ENCODE results near the gene RIN3. TPM values are rescaled to one million over a fixed set of nuclear protein-coding genes. Genes with fewer than 3 reads are reported as not detected.

Gene RIN3
- total and polyA plus RNA-seq, 2 experiments from 2014 or later: 1.8 to 7.0 TPM

DNA sequence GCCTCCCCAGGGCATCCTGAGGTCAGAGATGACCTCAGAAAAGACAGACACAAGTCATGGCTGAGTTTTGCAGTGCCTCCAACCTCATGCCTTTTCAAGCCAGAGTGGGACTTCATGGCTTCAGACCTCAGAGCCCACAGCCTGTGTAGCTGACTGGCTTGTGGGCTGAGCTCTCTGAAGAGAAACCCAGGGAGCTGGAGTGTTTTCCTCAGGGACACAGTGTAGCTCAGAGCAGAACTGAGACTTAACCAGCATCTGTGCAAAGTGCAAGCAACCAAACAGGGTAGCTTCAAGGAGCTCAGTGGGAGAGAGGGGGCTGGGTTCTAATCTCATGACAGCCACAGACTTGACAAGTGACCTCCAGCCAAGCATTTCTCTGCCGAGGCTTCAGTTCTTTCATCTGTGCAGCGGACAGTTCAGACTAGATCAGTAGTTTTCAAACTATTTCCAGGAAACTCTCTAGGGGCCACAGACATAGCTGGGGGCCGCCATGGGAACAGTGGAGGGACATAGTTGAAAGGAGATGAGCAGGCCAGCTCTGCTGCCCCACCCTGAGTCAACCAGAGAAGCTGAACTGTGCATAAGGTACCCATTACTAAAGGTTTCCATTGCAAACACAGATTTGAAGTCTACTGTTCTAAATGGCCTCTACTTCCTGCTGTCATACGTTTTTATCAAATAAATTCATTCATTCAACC is 154.8 kb downstream of the RIN3 start:
- DNase-seq: no peak
- Histone ChIP-seq H3K4me2 (ENCODE audit: unreplicated experiment) (no peak overlapping the region), H3K4me3 (no peak overlapping the region), H3K79me2 (ENCODE audit: insufficient read depth) (no peaks in the 10 kb centered on the region), H3K27ac (no peak overlapping the region), H2AFZ (no peak overlapping the region), H3K9me3 (ENCODE audit: low read depth) (no peaks in the 10 kb centered on the region), H3F3A (ENCODE audit: insufficient read depth) (peaks cover 26% of the 10 kb centered on the region), H3K27me3 (replicated peaks; ENCODE audit: insufficient read depth) (no peaks in the 10 kb centered on the region), H3K9ac (no peak overlapping the region), H4K20me1 (ENCODE audit: insufficient read depth) (no peaks in the 10 kb centered on the region), H3K4me1 (ENCODE audit: insufficient read depth) (peaks cover 18% of the 10 kb centered on the region), H3K36me3 (ENCODE audit: low read depth) (no peaks in the 10 kb centered on the region), H3K9me2 (ENCODE audit: insufficient read depth) (no peaks in the 10 kb centered on the region)
- TF ChIP-seq EZH2phosphoT487 (IDR thresholded peaks at IDR 0.05; ENCODE audit: insufficient read depth, low read depth): no peak
- TF ChIP-seq EZH2 (IDR thresholded peaks at IDR 0.05; ENCODE audit: insufficient read depth, poor library complexity, severe bottlenecking): no peak
- in situ Hi-C loops (cut with MboI): no loop called here
- 34 to 41% methylated on average over 4 of the region's 4 CpGs for WGBS, 2 experiments (ENCODE audit: low coverage in 1 of 2, low lambda C conversion rate in 2 of 2, missing lambda C conversion rate in 2 of 2)

DNA sequence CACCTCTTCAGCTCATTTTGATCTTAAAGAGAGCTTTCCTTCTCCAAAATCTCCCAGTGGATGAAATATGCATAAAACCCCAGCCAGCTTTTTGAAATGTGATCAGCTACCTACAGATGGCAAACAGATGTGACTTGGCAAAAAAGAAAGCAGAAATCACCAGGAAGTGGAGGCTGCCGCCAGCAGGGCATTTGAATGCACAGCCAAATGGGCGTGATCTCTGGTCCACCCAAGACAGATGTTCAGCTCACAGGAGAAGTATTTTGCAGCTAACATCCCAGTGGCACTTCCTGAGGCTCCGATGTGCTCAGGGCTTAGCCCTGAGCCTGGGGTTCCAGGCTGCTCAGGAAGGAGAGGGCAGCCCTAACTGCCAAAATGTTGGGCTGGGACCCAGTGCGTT is 156.6 kb downstream of the RIN3 start:
- Histone ChIP-seq H3F3A (ENCODE audit: insufficient read depth) (peaks cover 26% of the 10 kb centered on the region), H3K27me3 (replicated peaks; ENCODE audit: insufficient read depth) (no peaks in the 10 kb centered on the region), H3K4me1 (ENCODE audit: insufficient read depth) (peaks cover 18% of the 10 kb centered on the region), H3K79me2 (ENCODE audit: insufficient read depth) (no peaks in the 10 kb centered on the region), H3K36me3 (ENCODE audit: low read depth) (no peaks in the 10 kb centered on the region), H3K27ac (peak overlapping the region; percentile 84), H2AFZ (peak overlapping the region; percentile 49; the same call in 1 of the 2 replicates), H3K9me3 (ENCODE audit: low read depth) (no peaks in the 10 kb centered on the region), H3K9ac (peak overlapping the region; percentile 60), H3K4me2 (ENCODE audit: unreplicated experiment) (peak overlapping the region; percentile 62), H4K20me1 (ENCODE audit: insufficient read depth) (no peaks in the 10 kb centered on the region), H3K9me2 (ENCODE audit: insufficient read depth) (no peaks in the 10 kb centered on the region), H3K4me3 (peak overlapping the region; percentile 26; the same call in 1 of the 2 replicates)
- DNase-seq: peak; percentile 91
- no peak for TF ChIP-seq EZH2phosphoT487 (IDR thresholded peaks at IDR 0.05; ENCODE audit: insufficient read depth, low read depth)
- TF ChIP-seq EZH2 (IDR thresholded peaks at IDR 0.05; ENCODE audit: insufficient read depth, poor library complexity, severe bottlenecking): no peak
- 0 to 2% methylated on average over 4 of the region's 4 CpGs for WGBS, 2 experiments (ENCODE audit: low coverage in 1 of 2, low lambda C conversion rate in 2 of 2, missing lambda C conversion rate in 2 of 2)
- in situ Hi-C loops (cut with MboI): no loop called here

DNA sequence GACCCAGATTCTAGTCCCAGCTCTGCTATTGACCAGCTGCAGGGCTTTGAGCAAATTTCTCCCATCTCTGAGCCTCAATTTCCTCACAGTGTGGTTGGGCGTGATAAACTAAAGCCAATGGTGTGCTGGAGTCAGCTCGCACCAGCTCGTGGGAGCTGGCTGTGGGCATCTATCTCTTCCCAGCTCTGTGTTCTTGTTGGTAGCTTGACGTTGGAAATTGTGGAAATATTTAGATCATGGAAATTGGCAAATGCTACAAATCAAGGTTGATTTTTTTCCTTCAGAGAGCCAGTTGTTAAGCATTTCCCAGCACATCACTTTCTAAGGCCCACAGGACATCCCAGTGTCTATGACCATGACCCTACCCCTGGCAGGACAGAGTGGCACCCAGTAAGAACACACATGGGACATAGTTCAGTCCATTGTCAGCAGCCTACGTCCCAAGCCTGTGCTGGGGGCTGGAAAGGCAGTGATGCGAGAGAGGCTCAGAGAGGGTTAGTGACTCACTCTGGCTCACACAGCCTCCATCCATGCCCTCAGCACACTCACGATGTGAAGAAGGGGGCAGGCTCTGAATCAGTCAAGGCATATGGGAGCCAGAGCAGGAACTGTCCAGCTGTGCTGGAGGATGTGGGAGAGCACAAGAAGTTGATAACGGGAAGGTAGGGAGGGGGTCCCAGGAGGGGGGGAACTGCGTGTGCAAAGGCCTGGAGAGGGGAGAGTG is 157.2 kb downstream of the RIN3 start:
- Histone ChIP-seq H3K27ac (peak overlapping the region; percentile 84), H4K20me1 (ENCODE audit: insufficient read depth) (no peaks in the 10 kb centered on the region), H3K4me1 (ENCODE audit: insufficient read depth) (peaks cover 18% of the 10 kb centered on the region), H3K9ac (peak overlapping the region; percentile 60), H3K36me3 (ENCODE audit: low read depth) (no peaks in the 10 kb centered on the region), H2AFZ (peak overlapping the region; percentile 49; the same call in 1 of the 2 replicates), H3K9me2 (ENCODE audit: insufficient read depth) (no peaks in the 10 kb centered on the region), H3K9me3 (ENCODE audit: low read depth) (no peaks in the 10 kb centered on the region), H3K4me2 (ENCODE audit: unreplicated experiment) (peak overlapping the region; percentile 62), H3K4me3 (peak overlapping the region; percentile 26; the same call in 1 of the 2 replicates), H3K79me2 (ENCODE audit: insufficient read depth) (no peaks in the 10 kb centered on the region), H3K27me3 (replicated peaks; ENCODE audit: insufficient read depth) (no peaks in the 10 kb centered on the region), H3F3A (ENCODE audit: insufficient read depth) (peaks cover 26% of the 10 kb centered on the region)
- DNase-seq: peak; percentile 77
- in situ Hi-C loops (cut with MboI): no loop called here
- TF ChIP-seq EZH2phosphoT487 (IDR thresholded peaks at IDR 0.05; ENCODE audit: insufficient read depth, low read depth) (no peak), EZH2 (IDR thresholded peaks at IDR 0.05; ENCODE audit: insufficient read depth, poor library complexity, severe bottlenecking) (no peak)
- 9 to 13% methylated on average over 7 to 9 of the region's 9 CpGs for WGBS, 2 experiments (ENCODE audit: low coverage in 1 of 2, low lambda C conversion rate in 2 of 2, missing lambda C conversion rate in 2 of 2)

DNA sequence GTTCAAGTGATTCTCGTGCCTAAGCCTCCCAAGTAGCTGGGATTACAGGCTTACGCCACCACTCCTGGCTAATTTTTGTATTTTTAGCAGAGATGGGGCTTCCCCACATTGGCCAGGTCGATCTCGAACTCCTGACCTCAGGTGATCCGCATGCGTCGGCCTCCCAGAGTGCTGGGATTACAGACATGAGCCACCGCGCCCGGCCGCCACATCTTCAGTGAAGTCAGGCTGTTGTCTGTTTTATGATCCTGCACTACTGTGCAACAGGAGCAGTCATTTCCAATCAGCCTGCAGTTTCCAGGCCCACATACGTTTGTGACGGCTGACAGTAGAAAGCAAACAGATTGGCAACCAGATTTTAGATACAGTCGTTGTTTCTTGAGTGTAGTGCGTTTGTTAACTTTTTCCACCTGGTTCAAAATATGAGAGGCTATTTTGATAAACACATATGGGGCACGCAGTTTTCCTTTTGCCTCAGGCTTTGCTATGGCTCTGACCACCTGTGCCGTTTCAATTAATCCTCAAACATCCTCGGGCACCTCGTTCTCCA is 160.1 kb downstream of the RIN3 start:
- in situ Hi-C loops (cut with MboI): no loop called here
- Histone ChIP-seq H3F3A (ENCODE audit: insufficient read depth) (peaks cover 29% of the 10 kb centered on the region), H3K4me1 (ENCODE audit: insufficient read depth) (peaks cover 18% of the 10 kb centered on the region), H3K9me3 (ENCODE audit: low read depth) (no peaks in the 10 kb centered on the region), H3K4me2 (ENCODE audit: unreplicated experiment) (no peak overlapping the region), H3K4me3 (no peak overlapping the region), H3K9me2 (ENCODE audit: insufficient read depth) (no peaks in the 10 kb centered on the region), H3K36me3 (ENCODE audit: low read depth) (no peaks in the 10 kb centered on the region), H2AFZ (no peak overlapping the region), H4K20me1 (ENCODE audit: insufficient read depth) (no peaks in the 10 kb centered on the region), H3K9ac (no peak overlapping the region), H3K27me3 (replicated peaks; ENCODE audit: insufficient read depth) (no peaks in the 10 kb centered on the region), H3K27ac (no peak overlapping the region), H3K79me2 (ENCODE audit: insufficient read depth) (no peaks in the 10 kb centered on the region)
- no peak for DNase-seq
- no peak for TF ChIP-seq EZH2 (IDR thresholded peaks at IDR 0.05; ENCODE audit: insufficient read depth, poor library complexity, severe bottlenecking)
- 84% methylated on average over 19 of the region's 19 CpGs for WGBS, 2 experiments (ENCODE audit: low coverage in 1 of 2, low lambda C conversion rate in 2 of 2, missing lambda C conversion rate in 2 of 2)
